CD4-positive, alpha-beta T cell (primary cell): ENCODE measurements around the gene NISCH. TPM values are rescaled to one million over a fixed set of nuclear protein-coding genes. Genes with fewer than 3 reads are reported as not detected.

Experiments
- ATAC-seq: fragments of 200-7000 bp; cut with Tn5 transposase; one replicate; pipeline ENCODE4 v1.10.0; 2022; ENCODE audit warnings: mild to moderate bottlenecking; ENCODE audit not compliant: poor library complexity
- CTCF ChIA-PET: fragments of 350-600 bp; sonication (Branson Sonifier 250); formaldehyde crosslinking; loops from one replicate; lab custom pipeline; 2021; ENCODE audit warnings: antibody characterized with exemption, inconsistent platforms; lab: Charles Lee
- POLR2A ChIA-PET: fragments of 350-600 bp; sonication (Branson Sonifier 250); formaldehyde crosslinking; loops from one replicate; lab custom pipeline; 2021; ENCODE audit warnings: antibody characterized with exemption, inconsistent platforms; lab: Charles Lee
- DNase-seq, 14 experiments: peaks; one replicate each; pipeline ENCODE4 v3.0.0-alpha.2; 2013 to 2020; ENCODE audit warnings: mixed read lengths in 2 of 14
- H3K27ac ChIP-seq, 2 donors: one replicate each; pipeline versions ENCODE4 v1.5.1 to v1.7.0; 2013; ENCODE audit warnings: low read length in 2 of 2, low read depth in 1 of 2, mild to moderate bottlenecking in 1 of 2
- H3K27me3 ChIP-seq, 2 experiments: 1 replicate in 1 of 2; 2 replicates in 1 of 2; pipeline versions ENCODE4 v1.6.1 to v1.7.0; 2013; ENCODE audit warnings: low read length in 2 of 2, control low read depth in 1 of 2, mild to moderate bottlenecking in 1 of 2, moderate library complexity in 1 of 2; ENCODE audit not compliant: insufficient read depth in 2 of 2, control insufficient read depth in 1 of 2
- H3K36me3 ChIP-seq: one replicate; pipeline ENCODE4 v1.6.1; 2013; ENCODE audit warnings: low read length, control low read depth; ENCODE audit not compliant: insufficient read depth
- H3K4me1 ChIP-seq: one replicate; pipeline ENCODE4 v1.6.1; 2013; ENCODE audit warnings: low read length, control low read depth; ENCODE audit not compliant: insufficient read depth
- H3K4me3 ChIP-seq: one replicate; pipeline ENCODE4 v1.5.1; 2013; ENCODE audit warnings: mild to moderate bottlenecking, low read length, moderate library complexity
- H3K9me3 ChIP-seq, 2 experiments: 1 replicate in 1 of 2; 2 replicates in 1 of 2; pipeline versions ENCODE4 v1.6.1 to v1.7.0; 2013; ENCODE audit warnings: low read length in 2 of 2, mild to moderate bottlenecking in 2 of 2, control low read depth in 1 of 2, moderate library complexity in 1 of 2; ENCODE audit not compliant: control insufficient read depth in 1 of 2, insufficient read depth in 1 of 2
- H3K27ac Mint-ChIP-seq: one replicate; pipeline ENCODE4 v1.8.0; 2020; ENCODE audit warnings: mixed read lengths
- H3K27me3 Mint-ChIP-seq: one replicate; pipeline ENCODE4 v1.8.0; 2021; ENCODE audit warnings: mixed read lengths
- H3K36me3 Mint-ChIP-seq: one replicate; pipeline ENCODE4 v1.8.0; 2021; ENCODE audit warnings: low read depth, mixed read lengths
- H3K4me1 Mint-ChIP-seq: one replicate; pipeline ENCODE4 v1.8.0; 2021; ENCODE audit warnings: low read depth, mixed read lengths
- H3K4me3 Mint-ChIP-seq: one replicate; pipeline ENCODE4 v1.8.0; 2020; ENCODE audit warnings: mild to moderate bottlenecking, mixed read lengths
- H3K9me3 Mint-ChIP-seq: one replicate; pipeline ENCODE4 v1.8.0; 2020; ENCODE audit warnings: mixed read lengths
- CTCF ChIP-seq: fragments of 200-600 bp; IDR thresholded peaks from one replicate; pipeline ENCODE4 v1.8.0; 2022; ENCODE audit warnings: antibody characterized with exemption, mild to moderate bottlenecking
- intact Hi-C, 2 experiments: fragments of 100-400 bp; cut with DNase I in 1 of 2; cut with micrococcal nuclease in 1 of 2; formaldehyde crosslinking; loops; one replicate each; pipeline versions ENCODE4 v1.15.1 to v1.9.0; 2023 to 2025; cut with DNase I, micrococcal nuclease
- total RNA-seq, 174 experiments: library from RNA in 2 of 174; stranded (reverse) in 2 of 174; gene quantifications; one replicate each; pipeline ENCODE4 v1.2.3 and lab custom pipeline; 2021 to 2026

The NISCH gene
- total RNA-seq, 2 experiments from 2014 or later, result 160 to 163 TPM

GRCh38 chr3:52488746-52489145 is 33.3 kb downstream of the NISCH start:
- Mint-ChIP-seq H3K36me3 (peaks cover 86% of the 10 kb centered on the region), H3K4me1 (no peaks in the 10 kb centered on the region), H3K27me3 (no peaks in the 10 kb centered on the region), H3K9me3 (no peaks in the 10 kb centered on the region), H3K4me3 (no peak overlapping the region), H3K27ac (no peak overlapping the region)
- no peak overlapping the region for H3K27ac ChIP-seq
- H3K27me3 ChIP-seq, result no peaks in the 10 kb centered on the region
- peaks cover 4% of the 10 kb centered on the region for H3K4me1 ChIP-seq
- TF ChIP-seq CTCF, result no peak
- POLR2A ChIA-PET, result no interaction called here
- intact Hi-C loops, result no loop called here
- no peak overlapping the region for H3K4me3 ChIP-seq
- CTCF ChIA-PET, result no interaction called here
- ATAC-seq, result no peak
- H3K9me3 ChIP-seq, result no peaks in the 10 kb centered on the region
- no peak for DNase-seq
- peaks cover 65% of the 10 kb centered on the region for H3K36me3 ChIP-seq

GRCh38 chr3:52489453-52489852 is 34.0 kb downstream of the NISCH start:
- ChIA-PET POLR2A (no interaction called here), CTCF (interaction anchor here (0.7 kb wide), 1 partner anchor 77 kb away, joined by 3 read pairs; no protein-coding TSS in a partner anchor)
- H3K9me3 Mint-ChIP-seq, result no peaks in the 10 kb centered on the region
- no peak for TF ChIP-seq CTCF
- H3K4me1 ChIP-seq, result peaks cover 4% of the 10 kb centered on the region
- no peak overlapping the region for H3K4me3 Mint-ChIP-seq
- H3K27ac Mint-ChIP-seq, result no peak overlapping the region
- no peaks in the 10 kb centered on the region for H3K4me1 Mint-ChIP-seq
- no peaks in the 10 kb centered on the region for H3K27me3 ChIP-seq
- H3K36me3 Mint-ChIP-seq, result peaks cover 79% of the 10 kb centered on the region
- H3K27me3 Mint-ChIP-seq, result no peaks in the 10 kb centered on the region
- H3K36me3 ChIP-seq, result peaks cover 65% of the 10 kb centered on the region
- H3K27ac ChIP-seq, result no peak overlapping the region
- no peak overlapping the region for H3K4me3 ChIP-seq
- DNase-seq (no peak), ATAC-seq (no peak)
- intact Hi-C loops, result no loop called here
- H3K9me3 ChIP-seq, result no peaks in the 10 kb centered on the region

GRCh38 chr3:52490035-52490938 is 34.9 kb downstream of the NISCH start:
- no peak overlapping the region for H3K4me3 Mint-ChIP-seq
- no peaks in the 10 kb centered on the region for H3K4me1 Mint-ChIP-seq
- Histone ChIP-seq H3K9me3 (no peaks in the 10 kb centered on the region), H3K4me1 (peaks cover 8% of the 10 kb centered on the region), H3K36me3 (peaks cover 63% of the 10 kb centered on the region), H3K27me3 (no peaks in the 10 kb centered on the region), H3K4me3 (no peak overlapping the region), H3K27ac (no peak overlapping the region)
- intact Hi-C loops, result no loop called here
- no peak overlapping the region for H3K27ac Mint-ChIP-seq
- no peak for DNase-seq
- POLR2A ChIA-PET, result no interaction called here
- no peaks in the 10 kb centered on the region for H3K27me3 Mint-ChIP-seq
- no peak for ATAC-seq
- CTCF ChIA-PET, result no interaction called here
- TF ChIP-seq CTCF, result no peak
- H3K36me3 Mint-ChIP-seq, result peaks cover 70% of the 10 kb centered on the region
- no peaks in the 10 kb centered on the region for H3K9me3 Mint-ChIP-seq
